ENCODE results near the gene MAST2.

DNA sequence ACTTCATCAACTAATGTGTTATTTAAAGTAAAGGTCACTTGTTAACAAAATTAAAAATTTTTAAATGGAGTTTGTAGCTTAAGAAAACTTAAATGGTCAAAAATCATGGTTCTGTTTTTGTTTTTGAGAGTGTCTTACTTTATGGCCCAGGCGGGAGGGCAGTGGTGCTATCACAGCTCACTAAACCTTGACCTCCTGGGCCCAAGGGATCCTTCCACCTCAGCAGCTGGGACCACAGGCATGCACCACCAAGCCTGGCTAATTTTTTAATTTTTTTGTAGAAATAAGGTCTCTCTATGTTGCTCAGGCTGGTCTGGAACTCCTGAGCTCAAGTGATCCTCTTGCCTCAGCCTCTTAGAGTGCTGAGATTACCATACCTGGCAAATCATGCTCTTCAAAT lies 111.4 kb downstream of the MAST2 start:
- TF ChIP-seq, protein P1, sequence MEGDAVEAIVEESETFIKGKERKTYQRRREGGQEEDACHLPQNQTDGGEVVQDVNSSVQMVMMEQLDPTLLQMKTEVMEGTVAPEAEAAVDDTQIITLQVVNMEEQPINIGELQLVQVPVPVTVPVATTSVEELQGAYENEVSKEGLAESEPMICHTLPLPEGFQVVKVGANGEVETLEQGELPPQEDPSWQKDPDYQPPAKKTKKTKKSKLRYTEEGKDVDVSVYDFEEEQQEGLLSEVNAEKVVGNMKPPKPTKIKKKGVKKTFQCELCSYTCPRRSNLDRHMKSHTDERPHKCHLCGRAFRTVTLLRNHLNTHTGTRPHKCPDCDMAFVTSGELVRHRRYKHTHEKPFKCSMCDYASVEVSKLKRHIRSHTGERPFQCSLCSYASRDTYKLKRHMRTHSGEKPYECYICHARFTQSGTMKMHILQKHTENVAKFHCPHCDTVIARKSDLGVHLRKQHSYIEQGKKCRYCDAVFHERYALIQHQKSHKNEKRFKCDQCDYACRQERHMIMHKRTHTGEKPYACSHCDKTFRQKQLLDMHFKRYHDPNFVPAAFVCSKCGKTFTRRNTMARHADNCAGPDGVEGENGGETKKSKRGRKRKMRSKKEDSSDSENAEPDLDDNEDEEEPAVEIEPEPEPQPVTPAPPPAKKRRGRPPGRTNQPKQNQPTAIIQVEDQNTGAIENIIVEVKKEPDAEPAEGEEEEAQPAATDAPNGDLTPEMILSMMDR (IDR thresholded peaks at IDR 0.05), result no peak
- TF ChIP-seq TCF7L2 (IDR thresholded peaks at IDR 0.05; ENCODE audit: low read depth, low read length) (no peak), SIN3A (IDR thresholded peaks at IDR 0.05; ENCODE audit: borderline replicate concordance, insufficient read depth, low read depth, low read length) (no peak), POLR2AphosphoS5 (IDR thresholded peaks at IDR 0.05; ENCODE audit: low read depth, low read length) (no peak)
